Lower leg skin (tissue), 4 donors: Measurements from ENCODE around the gene OSR1. TPM values are rescaled to one million over a fixed set of nuclear protein-coding genes. Genes with fewer than 3 reads are reported as not detected.

Source experiments
- DNase-seq, 2 donors: peaks; one replicate each; pipeline ENCODE4 v3.0.0-alpha.2; 2019; ENCODE audit warnings: low spot score in 2 of 2
- H3K4me3 ChIP-seq: fragments of 200-600 bp; sonication (generic); 2 replicates; pipeline ENCODE4 v1.5.1; 2017; ENCODE audit warnings: mild to moderate bottlenecking, low read depth; ENCODE audit not compliant: poor library complexity, severe bottlenecking
- CTCF ChIP-seq, 3 donors: fragments of 450-650 bp; IDR thresholded peaks; one replicate each; pipeline ENCODE4 v1.5.1; 2016; ENCODE audit warnings: antibody characterized with exemption in 3 of 3, mild to moderate bottlenecking in 3 of 3, moderate library complexity in 2 of 3
- POLR2A ChIP-seq, 2 donors: fragments of 450-650 bp; IDR thresholded peaks; one replicate each; pipeline ENCODE4 v1.6.1; 2016 to 2017; ENCODE audit warnings: antibody characterized with exemption in 2 of 2, mild to moderate bottlenecking in 1 of 2, moderate library complexity in 1 of 2
- WGBS, 2 donors: methylation state at CpG; one replicate each; pipeline ENCODE4 v1.1.5; 2018; 5-methylcytosine and 5-hydroxymethylcytosine counted together
- intact Hi-C: fragments of 100-400 bp; cut with DNase I; formaldehyde crosslinking; loops from one replicate; pipeline ENCODE4 v1.15.0; 2023; ENCODE audit warnings: low total_unique reads
- total RNA-seq, 4 donors: library from RNA; depleted of rRNA; stranded (reverse); fragments of >200 nt; gene quantifications; one replicate each; pipeline ENCODE4 v1.1.0, GENCODE V29; 2016

OSR1 gene
- total RNA-seq, 4 donors from 2014 or later: 1.1 to 16.2 (median 12.7) TPM

DNA sequence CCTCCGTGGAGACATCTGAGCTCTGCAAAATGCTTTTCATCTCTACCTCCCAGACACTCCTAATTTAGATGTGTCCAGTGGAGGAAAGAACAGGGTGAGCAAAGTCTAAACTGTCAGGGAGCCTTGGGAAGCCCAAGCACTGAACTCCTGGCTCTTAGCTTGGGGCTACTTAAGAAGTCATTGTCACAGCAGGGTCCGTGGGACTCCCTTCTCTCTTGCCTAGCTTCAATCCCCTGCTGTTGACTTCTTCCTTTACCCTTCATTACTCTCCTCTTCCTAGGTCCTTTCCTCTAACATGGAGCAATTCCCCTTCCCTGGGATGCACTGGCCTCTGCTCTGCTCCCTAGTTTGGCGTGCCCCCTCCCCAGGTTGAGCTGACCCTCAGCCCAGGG lies 3.4 kb downstream of the OSR1 start:
- no peak for TF ChIP-seq CTCF (IDR thresholded peaks at IDR 0.05)
- TF ChIP-seq POLR2A (IDR thresholded peaks at IDR 0.05): no peak
- no peak for DNase-seq
- no peak overlapping the region for H3K4me3 ChIP-seq
- 41 to 50% methylated on average over 3 of the region's 3 CpGs for WGBS, 2 donors
- intact Hi-C loops: no loop called here

- no peak for TF ChIP-seq CTCF (IDR thresholded peaks at IDR 0.05)
- no peak for TF ChIP-seq POLR2A (IDR thresholded peaks at IDR 0.05)
- WGBS, 2 donors: 35 to 44% methylated on average over 11 of the region's 11 CpGs
- intact Hi-C loops: no loop called here
- no peak overlapping the region for H3K4me3 ChIP-seq
- DNase-seq: no peak
These were observed 4.7 kb downstream of the OSR1 start for GRCh38 chr2:19353721-19354050.

DNA sequence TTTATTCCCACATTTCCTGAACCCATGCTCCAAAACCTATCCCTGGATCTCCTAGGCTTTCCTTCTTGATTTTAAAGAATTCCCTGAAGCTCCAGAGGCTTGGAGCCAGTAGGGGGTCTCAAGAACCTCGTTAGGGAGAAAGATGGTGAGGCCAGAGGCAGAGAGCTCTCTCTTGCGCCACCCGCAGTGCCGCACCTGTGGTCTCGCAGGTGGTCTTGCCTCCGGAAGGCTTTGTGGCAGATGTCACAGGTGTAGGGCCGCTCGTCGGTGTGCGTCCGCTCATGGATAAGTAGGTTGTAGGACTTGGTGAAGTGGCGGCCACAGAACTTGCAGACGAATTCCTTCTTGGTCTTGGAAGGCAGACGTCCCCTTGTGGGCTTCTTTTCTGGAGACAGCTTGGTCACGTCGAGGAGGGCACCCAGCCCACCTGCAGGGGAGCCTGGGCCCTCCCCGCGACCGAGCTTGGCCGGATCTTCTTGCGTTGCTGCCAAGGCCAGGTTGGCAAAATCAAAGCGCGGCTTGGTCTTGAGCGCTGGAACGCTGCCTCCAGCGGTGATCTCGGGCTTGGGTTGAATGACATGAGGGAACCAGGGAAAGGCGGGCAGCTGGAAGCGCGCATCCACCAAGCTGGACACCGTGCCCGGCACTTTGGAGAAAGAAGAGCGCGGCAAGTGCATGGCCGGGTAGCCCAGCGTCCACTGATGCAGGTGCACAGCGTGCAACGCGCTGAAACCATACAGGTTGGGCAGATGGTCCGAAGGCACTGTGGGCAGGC lies 5.3 kb downstream of the OSR1 start:
- no peak for DNase-seq
- no peak overlapping the region for H3K4me3 ChIP-seq
- intact Hi-C loops: no loop called here
- no peak for TF ChIP-seq POLR2A (IDR thresholded peaks at IDR 0.05)
- TF ChIP-seq CTCF (IDR thresholded peaks at IDR 0.05): no peak
- 36 to 44% methylated on average over 33 to 40 of the region's 40 CpGs for WGBS, 2 donors

- no peak for TF ChIP-seq POLR2A (IDR thresholded peaks at IDR 0.05)
- TF ChIP-seq CTCF (IDR thresholded peaks at IDR 0.05): no peak
- intact Hi-C loops: no loop called here
- no peak for DNase-seq
- 37 to 47% methylated on average over 29 of the region's 29 CpGs for WGBS, 2 donors
- no peak overlapping the region for H3K4me3 ChIP-seq
These were observed 6.3 kb downstream of the OSR1 start for GRCh38 chr2:19351899-19352697.

GRCh38 chr2:19351499-19351898 lies 6.9 kb downstream of the OSR1 start:
- WGBS, 2 donors: 22 to 34% methylated on average over 23 of the region's 23 CpGs
- intact Hi-C loops: no loop called here
- DNase-seq: no peak
- no peak overlapping the region for H3K4me3 ChIP-seq
- no peak for TF ChIP-seq POLR2A (IDR thresholded peaks at IDR 0.05)
- TF ChIP-seq CTCF (IDR thresholded peaks at IDR 0.05): no peak
